NCI-H146 (cell line): ENCODE results near the gene SNX22.

Experiments
- DNase-seq: peaks from one replicate; lab custom pipeline; 2025; lab: John Stamatoyannopoulos, UW

Gene SNX22

DNA sequence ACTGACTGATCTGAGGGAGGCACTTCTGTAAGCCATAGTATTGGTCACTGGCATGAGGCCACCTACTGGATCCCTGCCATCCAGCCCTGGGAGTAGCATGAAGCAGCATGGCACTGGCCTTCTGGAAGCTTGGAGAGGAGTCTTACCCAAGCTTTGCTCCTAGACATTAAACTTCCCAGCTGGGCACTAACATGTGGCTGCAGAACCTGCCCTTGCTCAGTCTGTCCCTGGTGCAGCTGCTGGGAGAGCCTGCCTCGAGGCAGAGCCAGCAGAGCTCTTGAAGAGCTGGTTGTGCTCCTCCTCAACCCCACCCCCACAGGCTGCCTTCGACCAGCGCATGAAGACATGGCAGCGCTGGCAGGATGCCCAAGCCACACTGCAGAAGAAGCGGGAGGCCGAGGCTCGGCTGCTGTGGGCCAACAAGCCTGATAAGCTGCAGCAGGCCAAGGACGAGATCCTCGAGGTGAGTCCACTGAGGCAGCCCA is 17.1 kb upstream of the SNX22 start:
- no peak for DNase-seq

DNA sequence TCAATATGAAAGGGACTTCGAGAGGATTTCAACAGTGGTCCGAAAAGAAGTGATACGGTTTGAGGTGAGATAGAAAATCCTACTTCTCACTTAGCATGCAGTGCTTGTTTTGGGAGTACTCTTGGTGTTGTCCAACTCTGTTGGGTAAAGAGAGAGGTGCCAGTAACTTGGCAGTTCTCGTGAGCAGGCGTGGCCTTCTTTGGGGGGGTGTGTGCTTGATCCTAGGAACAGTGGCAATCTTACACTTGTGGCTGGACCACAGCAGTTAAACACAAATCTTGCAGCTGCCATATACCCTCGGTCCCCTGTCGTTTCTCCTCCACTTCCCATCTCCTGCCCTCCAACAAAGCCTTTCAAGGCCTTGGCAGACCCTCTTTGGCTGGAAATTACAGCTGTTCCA is 15.2 kb upstream of the SNX22 start:
- DNase-seq: no peak

- DNase-seq: no peak
These were observed 14.2 kb upstream of the SNX22 start for GRCh38 chr15:64137226-64137833.

DNA sequence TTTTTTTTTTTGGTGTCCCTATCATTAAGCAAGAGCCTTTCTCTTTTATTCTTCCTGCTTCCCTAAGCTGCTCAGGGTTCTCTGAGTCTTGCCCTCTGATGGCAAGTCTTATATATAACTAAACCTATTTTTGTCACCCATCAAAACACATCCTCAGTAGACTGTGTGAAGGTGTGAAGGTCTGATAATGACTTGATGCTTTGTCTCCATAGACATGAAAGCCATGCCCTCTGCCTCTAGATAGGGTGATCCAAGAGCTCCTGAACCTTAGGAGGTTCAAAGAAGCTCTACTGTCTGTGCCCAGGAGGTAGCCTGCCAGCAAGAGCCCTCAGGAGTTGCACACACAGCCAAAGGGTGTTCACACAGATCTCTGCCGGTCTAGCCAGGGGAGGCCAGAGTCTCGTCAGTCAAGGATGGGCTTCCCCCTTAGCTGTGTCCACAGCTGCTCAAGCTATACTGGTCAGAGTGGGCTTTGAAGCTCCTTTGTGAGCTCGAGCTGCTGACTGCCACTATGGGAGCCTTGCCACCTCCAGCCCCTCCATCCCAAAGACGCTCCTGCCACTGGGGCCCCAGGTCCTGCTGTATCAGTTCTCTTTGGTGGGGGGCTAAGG is 13.1 kb upstream of the SNX22 start:
- DNase-seq: no peak

DNA sequence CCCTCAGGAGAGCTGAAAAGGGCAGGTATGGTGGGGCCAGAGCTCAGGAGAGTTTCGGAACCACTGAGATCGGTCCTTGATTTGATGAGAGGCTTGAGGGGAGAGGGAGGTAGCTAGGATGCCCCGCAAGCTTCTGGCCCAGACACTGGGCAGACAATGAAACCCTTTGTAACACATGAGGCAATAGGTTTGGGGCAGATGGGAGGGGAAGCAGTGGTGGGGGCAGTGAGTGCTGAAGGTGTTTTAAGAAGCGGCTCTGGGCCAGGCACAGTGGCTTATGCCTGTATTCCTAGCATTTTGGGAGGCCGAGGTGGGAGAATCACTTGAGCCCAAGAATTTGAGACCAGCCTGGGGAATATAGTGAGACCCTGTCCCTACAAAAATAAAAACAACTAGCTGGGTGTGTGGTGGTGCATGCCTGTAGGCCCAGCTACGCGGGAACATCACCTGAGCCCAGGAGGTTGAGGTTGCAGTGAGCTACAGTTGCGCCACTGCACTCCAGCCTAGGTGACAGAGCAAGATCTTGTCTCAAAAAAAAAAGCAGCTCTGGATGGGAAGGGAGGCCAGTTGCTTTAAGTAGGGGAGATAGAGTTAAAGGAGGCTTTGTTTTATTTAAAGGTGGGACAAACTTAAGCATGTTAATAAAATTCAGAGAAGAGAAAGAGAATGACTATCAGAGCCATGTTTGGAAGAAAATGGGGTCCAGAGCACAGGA is 9.6 kb upstream of the SNX22 start:
- no peak for DNase-seq

DNA sequence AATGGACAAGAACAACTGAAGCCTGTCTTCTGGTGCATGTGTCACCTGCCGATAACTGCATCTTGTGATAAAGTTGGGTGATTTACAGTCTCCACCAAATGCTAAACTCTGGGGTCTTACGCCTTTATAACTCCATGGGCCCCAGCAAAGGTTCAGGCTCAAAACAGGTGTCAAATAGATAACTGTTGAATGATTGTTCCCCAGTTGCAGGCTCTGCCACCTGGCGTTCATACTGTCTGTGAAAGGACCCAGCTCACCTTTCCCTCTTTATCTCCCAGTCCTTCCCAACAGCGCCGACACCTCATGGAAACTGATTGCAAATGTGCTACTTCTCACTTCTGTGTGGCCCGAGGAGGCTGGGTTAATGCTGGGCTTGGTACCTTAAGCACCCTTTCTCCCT is 8.3 kb upstream of the SNX22 start:
- no peak for DNase-seq

DNA sequence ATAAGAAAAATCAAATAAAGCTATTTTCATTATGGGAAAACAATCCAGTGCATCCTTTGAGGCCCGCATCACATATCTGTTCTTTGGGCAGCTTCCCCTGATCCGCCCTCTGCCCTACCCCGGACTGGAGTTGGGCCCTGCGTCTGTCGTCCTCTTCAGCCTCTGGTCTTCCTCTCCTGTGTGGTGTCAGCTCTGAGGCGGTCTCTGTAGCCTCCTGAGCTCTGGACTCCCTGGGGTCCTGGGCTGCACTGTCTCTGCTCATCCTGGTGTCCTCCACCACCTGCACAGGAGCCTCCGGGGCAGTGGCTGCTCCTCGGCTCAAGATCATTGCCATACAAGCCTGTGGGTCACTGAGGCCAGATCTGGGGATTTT is 7.4 kb upstream of the SNX22 start:
- DNase-seq: no peak

- no peak for DNase-seq
These were observed 6.8 kb upstream of the SNX22 start for GRCh38 chr15:64144565-64145281.

GRCh38 chr15:64146041-64146440 is 5.5 kb upstream of the SNX22 start:
- no peak for DNase-seq

DNA sequence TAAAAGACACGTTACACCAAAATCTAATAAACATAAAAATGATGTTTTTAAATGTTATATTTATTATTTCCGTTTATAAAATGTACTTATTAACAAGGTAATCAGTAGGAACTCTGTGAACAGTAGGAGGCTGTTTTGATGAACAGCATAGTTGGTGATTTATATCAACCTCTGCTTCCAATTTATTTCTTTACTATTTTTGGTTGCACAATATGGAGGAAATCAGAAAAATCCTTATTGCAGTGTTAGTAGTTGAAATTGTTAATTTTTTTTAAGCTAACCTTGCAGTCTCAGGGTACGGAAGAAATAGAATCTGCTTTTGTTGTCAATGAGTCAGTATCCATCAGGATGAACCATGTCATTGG is 5.0 kb upstream of the SNX22 start:
- DNase-seq: no peak

DNA sequence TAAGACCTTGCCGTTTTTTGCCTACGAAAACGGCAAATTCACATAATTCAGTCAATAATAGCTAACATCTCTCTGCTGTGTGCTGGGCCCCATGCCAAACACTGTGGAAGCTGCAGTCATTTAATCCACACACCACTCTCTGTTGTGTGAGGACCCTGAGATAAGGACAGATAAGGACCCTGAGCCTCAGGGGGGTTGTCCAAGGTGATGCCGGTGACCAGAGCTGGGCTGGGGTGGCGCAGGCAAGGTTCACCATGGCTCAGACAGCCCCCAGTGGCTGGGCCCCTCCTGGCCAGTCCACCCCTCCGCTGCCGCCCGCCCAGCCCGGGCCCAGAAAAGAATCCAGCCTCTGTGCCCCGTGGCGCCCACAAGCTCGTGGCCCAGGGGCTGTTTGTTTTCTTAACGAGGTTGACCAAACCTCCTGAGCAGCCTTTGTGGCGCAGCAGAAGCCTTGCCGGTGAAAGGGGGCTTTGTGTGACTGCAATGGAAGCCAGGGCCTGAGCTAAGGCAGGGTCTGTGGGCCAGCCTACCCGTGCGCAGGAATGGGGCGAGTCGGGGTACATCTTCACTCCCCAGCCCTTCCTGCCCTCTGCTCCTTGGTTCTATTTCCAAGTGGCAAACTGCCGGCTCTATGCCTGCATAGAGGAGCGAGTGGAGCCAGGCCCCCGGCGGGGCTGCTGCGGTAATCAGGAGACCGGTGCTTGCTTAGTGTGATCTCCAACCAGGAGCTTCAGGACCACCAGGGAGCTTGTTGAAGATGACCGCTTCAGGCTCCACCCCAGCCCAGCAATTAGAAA is 4.4 kb upstream of the SNX22 start:
- DNase-seq: no peak

DNA sequence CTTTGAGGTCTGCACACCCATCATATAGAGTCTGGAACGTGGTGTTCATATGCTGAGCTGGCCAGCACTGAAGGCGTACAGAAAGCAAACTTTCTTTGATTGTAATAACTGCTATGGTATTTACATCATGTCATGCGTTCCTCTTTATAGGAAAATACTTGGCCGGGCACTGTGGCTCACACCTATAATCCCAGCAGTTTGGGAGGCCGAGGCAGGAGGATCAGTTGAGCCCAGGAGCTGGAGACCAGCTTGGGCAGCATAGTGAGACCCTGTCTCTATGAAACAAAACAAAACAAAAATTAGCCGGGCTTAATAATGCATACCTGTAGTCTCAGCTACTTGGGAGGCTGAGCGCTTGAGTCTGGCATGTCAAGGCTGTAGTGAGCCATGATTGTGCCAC is 3.4 kb upstream of the SNX22 start:
- no peak for DNase-seq

GRCh38 chr15:64148581-64148980 is 3.0 kb upstream of the SNX22 start:
- DNase-seq: no peak

DNA sequence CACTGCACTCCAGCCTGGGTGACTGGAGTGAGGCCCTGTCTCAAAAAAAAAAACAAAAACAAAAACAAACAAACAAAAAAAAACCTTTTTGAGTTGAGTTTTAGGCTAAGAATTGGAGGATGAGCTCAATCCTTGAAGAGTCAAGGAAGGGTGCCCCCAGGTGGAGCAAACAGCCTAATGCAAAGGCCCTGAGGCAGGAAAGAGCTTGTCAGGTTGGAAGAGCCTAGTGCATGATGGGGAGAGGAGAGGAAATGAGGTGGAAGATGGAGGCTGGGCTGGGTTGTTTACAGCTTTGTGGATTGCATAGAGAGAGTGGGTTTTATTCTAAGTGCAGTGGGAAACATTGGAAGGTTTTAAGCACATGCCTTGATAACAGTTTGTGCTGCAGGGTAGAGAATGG is 2.1 kb upstream of the SNX22 start:
- peak; percentile 12 for DNase-seq

GRCh38 chr15:64149893-64150578 is 1.5 kb upstream of the SNX22 start:
- DNase-seq: no peak

DNA sequence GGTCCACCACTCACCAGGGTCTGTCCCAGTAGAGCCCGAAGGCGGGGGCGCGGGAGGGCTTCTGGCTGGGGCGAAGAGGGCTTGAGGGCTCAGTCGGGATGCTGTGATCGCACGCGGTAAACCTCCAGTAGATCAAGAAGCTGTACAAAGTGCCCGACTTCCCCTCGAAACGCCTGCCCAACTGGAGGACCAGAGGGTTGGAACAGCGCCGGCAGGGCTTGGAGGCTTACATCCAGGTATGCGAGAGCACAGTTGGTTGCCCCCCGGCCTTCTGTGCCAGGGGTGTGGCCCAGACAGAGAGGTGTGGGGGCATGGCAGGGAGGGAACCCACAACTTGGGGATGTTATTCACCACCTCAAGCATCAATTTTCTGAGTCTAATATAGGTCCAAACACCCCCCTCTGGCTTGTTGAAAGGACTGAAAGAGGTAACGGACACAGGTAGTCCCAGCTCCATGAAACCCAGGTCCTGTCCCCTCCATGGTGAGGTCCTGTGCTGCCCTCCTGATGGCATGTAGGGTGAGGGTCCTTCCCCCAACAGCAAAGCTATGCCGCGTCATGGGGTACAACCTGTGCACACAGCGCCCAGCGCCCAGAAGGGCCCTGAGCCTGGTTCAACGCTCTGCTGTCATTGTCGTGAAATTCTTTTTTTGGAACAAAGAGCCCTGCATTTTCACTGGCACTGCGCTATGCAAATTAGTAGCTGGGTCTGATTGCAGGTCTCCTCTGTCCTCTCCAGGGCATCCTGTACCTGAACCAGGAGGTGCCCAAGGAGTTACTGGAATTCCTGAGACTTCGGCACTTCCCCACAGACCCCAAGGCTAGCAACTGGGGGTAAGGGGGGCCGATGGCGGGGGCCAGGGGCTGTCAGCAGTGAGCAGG is 1.2 kb downstream of the SNX22 start:
- peak; percentile 51 for DNase-seq

DNA sequence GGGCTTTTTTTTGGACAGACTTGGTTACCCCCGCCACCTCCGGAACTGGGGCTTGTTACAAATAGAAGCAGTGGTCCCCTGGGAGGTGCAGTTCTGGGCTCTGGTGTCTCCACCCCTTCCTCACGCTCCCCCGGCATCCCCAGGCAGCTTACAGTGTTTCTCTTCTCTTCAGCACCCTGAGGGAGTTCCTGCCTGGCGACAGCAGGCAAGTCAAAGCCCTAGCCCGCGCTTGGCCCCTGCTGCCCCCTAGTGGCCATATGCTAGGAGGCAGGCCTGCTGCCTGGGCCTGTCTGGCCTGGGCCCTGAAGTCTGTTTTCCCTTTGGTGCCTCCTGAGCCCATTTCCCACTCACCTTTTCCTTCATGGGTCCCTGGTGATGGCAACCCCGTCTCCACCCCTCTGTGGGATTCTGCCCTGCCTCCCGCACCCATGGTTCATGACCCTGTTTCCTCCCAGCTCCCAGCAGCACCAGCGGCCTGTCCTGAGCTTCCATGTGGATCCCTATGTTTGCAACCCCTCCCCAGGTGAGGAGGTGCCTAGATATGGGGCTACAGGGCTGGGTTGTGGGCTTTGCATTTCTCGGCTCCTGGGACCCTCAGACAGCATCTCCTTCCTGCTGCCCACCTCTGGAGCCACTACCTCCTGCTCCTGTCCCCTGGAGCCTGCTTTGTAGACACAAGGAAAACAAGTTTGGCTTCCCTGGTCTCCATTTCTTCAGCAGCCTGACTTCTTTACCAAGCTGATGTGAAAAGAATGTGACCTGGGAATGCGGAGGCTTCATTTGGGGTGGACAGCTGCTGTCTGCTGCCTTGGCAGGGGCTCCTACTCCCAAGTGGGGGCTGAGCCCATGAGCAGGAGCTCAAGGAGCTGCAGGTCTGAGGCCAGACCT is 2.2 kb downstream of the SNX22 start:
- DNase-seq: peak; percentile 75

DNA sequence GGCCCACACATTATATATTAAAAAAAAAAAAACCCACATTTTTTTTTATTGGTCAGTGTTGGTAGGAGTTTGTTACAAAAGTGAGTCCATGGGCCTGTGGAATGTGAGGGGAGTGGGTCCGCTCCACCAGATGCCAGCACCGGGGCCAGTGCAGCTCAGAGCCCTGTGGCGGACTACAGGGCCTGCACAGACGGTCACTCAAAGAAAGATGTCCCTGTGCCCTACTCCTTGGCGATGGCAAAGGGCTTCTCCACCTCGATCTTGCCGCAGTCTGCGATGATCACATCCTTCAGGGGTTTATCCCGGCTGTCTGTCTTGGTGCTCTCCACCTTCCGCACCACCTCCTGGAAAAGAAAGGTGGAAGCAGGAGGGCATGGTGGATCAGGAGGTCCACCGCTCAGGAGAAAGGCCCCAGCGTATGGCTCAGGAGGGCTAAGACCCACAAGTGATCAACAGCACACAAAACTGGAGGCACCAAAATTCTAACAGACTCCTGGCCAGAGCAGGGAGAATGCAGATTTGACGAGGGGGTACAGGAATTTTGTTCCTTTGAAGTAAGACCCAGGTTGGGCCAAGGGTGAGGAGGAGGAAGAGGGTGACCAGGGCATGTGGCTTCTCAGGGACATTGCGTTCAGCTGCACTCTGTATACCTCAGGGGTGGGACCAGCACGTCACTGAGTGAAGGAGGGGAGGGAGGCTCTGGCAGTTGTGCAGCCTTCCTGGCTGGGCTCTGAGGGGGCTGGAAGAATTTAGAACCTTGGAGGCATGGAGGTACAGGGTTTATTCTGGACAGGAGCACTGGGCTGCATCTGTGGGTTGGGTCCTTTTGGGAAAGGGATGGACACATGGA is 4.5 kb downstream of the SNX22 start:
- DNase-seq: no peak
